NB4 (cell line): ENCODE data around the gene ATP1A4.

Experiments
- CTCF ChIP-seq: IDR thresholded peaks from one replicate; pipeline ENCODE4 v1.5.1; 2012; ENCODE audit warnings: low read depth, low read length
- MAX ChIP-seq: IDR thresholded peaks from 2 replicates; pipeline ENCODE4 v1.6.1; 2011; ENCODE audit warnings: low read depth, low read length
- POLR2A ChIP-seq: IDR thresholded peaks from 2 replicates; pipeline ENCODE4 v1.6.1; 2011; ENCODE audit warnings: mild to moderate bottlenecking; ENCODE audit not compliant: insufficient read length; ENCODE audit errors: extremely low read depth

- no peak for TF ChIP-seq CTCF
- TF ChIP-seq POLR2A, result no peak
- no peak for TF ChIP-seq MAX
Measured at GRCh38 chr1:160133990-160134770, 17.2 kb upstream of the ATP1A4 start.
